DMS53 treated with DMSO at 0.1 percent for 48 hours (cell line): Measurements from ENCODE around the gene TMEM212.

ENCODE experiments used
- DNase-seq: peaks from one replicate; lab custom pipeline; 2025; ENCODE audit not compliant: unreplicated experiment; lab: John Stamatoyannopoulos, UW

Gene TMEM212

DNA sequence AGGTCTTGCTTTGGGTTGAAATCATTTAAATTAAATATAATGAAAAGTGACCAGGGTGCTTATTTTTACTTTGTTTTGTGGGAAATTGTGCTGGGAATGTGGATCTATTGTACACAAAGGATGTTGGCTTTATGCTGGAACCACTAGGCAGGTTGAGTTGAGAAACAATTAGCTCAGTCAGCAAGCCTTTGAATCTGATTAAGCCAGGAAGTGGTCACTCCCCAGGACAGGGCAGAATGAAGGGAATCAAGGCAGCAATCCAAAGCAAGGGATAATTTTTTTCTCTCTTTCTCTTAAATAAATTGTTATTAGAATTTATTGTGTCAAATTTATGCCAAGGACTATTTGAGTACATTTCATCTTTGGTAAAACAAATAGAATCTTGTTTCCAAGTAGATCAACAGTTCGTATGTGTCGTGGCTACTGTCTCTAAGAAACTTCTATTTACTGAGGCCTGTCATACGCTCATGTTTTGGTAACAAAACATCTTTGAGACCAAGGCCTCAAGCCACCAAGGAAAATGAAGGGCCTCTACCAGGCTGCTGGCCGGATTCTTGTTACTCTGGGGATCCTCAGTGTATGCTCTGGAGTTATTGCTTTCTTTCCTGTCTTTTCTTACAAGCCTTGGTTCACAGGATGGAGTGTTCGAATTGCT, at the start of gene TMEM212:
Gene TMEM212, plus strand, starts transcription at position 486 of the 655 bp plus-strand sequence. Its CDS starts 35 bp downstream, at position 521.
- DNase-seq = no peak

DNA sequence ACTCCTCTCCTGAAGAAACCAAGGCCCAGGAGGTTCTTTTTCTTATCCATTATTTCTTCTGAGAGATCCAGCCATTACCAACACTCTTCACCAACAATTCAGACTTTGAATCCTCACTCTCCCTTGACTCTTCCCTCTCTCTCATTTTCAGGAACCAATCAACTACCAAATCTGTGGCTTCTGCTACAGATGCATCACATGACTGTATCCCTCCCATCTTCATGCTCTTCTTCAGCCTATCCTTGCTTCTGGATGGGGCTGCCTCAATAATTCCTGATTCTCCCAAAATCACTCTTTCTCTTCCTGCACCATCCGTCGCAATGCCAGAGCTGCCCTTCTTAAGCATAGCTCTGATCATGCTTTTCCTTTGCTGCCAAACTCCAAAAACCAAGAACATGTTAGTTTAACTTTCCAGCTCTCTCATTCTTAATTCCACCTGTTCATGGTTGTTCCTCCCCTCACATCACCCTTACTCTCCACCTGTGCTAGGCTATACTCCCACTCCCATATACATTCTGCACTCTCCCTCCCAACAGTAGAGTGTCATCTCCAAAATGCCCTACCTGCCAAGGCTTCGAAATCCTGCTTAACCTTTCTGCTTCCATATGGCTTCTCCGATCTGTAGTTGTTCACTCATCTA, 46.4 kb upstream of the TMEM212 start:
- no peak for DNase-seq

DNA sequence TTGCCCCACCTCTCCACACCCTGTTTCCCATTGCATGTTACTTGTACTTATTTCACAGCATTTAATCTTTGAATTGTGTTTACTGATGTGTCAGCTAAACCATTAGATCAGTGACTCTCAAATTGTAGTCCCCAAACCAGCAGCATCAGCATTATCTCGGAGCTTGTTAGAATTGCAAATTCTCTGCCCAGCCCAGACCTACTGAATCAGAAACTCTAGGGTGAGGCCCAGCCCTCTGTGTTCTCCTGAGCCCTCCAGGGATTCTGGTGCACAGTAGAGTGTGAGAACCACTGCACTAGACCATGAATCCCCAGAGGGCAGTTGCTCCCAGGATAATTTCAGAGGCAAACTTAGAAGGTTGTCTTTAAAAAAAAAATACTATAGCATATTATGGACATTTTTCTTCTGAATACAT, 45.9 kb upstream of the TMEM212 start:
- DNase-seq = no peak

DNA sequence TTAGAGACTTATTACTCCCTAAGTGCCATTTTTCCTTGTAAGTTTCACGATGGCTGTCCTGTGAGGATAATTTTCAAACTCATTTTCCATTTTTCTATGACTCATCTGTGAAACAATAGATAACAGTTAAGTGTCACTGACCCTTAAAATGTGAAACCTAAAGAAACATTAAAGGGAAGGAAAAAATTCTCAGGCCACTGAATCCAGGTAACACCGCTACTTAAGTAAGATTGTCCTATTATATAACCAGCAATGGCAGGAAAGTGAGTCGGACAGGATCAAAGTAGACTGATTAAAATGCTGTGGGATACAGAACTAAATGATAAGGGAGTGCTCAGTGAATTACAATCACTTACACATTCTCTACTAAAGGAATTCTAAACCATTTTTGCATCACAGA, 45.3 kb upstream of the TMEM212 start:
- no peak for DNase-seq

DNA sequence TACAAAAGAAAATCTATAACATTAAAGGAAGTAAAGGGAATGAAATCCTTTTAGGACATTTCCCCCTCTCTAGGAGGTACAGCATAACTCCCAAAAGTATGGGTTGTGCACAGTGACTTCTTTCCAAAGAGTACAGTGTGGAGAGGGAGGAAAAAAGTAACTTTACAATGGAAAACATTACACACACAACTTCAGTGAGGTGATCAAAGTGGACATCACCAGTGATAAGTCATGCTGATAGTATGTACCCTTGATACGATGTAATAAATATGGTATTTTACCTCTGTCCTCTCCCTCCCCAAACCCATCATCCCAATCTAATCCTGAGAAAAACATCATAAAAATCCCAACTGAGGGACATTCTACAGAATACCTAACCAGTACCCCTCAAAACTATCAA, 43.6 kb upstream of the TMEM212 start:
- DNase-seq = no peak

DNA sequence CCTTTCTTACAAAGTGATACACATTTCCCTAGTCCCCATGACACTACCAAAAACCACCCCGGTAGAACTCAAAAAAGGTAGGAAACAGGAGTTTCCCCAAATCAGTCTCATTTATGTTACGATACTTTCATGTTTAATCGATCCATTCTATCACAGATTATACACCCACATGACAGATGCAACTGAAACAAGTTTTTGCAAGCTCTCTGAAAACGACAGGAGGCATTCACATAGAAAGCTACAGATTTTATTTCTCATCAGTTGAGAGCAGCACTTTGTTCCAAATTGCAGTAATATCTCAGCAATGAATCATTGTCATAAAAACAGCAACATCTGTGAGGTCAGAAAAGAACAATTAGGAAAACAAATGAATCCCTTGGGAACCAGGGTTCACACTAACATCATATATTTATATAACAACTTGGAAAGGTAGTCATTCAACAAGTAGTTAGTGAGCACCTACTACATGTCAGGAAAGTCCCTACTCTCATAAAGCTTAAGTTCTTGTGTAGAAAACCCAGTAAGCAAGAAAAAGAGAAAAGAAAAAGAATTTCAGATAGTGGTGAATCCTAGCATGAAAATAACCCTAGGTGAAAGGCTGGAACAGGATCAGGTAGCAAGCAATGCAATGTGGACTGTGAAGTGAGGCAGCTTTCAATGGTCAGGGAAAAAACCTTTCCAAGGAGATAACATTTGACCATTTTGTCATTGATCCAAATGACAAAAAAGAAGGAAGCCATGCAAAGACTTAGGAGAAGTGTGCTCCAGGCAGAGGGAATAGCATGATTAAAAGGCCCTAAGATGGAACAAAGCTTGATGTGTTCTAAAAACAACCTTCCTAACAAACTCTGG, 41.2 kb upstream of the TMEM212 start:
- no peak for DNase-seq

DNA sequence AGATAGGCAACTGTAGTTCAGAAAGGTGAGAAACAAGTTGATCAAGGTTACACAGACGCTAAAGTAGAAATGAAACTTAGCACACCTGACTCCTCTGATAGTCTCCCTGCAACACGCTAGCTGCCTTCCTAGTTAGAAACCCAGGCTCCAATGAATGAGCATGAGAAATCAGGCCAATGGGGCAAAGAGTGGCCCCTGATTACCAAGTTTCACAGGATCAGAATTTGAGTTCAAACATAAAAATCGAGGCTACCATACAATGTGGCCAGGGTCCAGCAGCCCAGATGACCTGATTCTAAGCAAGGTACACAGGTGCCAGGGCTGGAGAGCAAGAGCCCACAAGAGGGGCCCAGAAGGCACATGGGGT, 40.6 kb upstream of the TMEM212 start:
- no peak for DNase-seq

DNA sequence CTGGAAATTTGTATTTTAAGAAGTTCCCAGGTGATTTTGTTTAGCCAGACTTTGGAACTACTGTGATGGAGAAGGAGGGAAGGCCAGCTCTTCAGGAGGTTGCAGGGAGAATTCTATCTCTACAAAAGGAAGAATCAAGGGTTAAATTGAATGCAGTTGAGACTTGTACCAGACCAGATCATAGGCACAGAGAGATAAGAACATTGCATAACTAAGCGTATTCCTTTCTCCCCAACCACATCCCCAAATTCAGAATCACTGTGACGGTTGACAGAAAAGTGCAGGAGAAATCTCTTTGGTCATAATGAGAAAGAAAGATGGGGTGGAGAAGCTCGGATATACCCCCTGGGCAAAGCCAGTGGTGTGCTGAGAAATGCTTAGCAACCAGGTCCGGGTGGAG, 40.1 kb upstream of the TMEM212 start:
- no peak for DNase-seq

DNA sequence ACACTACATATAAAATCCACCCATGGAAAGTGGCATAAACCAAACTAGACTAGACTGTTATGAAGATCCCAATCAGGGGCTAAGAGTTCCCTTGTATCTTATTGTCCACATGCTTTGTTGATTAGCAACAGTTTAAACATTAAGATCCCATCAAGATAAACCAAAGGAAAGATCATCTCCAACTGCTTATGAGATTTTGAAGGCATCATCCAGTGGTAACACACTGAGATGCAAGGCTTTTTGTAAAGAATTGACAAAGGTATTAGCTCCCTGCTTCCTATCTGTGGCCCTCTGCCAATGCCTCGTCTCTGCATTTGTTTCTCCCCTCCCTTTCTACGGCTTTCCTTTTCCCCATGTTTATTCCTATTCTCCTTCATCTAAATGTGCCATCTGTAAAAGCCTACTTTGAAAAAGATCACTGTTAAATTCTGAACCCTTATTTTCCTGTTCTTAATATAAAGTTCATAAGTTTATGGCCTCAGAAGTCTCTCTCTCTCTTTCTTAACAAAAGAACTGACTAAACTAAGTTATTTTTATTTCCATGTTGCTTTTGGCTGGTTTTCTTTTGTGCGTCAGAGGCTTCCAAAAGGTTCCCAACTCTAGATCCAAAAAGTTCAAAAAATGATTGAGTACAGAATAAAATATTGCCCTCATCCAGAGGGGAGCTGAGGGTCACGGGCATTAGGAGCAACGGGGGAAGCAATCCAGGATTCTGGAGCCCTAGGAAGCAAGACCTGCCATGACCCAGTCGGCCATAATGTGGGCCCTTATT, 38.3 kb upstream of the TMEM212 start:
- DNase-seq = no peak

DNA sequence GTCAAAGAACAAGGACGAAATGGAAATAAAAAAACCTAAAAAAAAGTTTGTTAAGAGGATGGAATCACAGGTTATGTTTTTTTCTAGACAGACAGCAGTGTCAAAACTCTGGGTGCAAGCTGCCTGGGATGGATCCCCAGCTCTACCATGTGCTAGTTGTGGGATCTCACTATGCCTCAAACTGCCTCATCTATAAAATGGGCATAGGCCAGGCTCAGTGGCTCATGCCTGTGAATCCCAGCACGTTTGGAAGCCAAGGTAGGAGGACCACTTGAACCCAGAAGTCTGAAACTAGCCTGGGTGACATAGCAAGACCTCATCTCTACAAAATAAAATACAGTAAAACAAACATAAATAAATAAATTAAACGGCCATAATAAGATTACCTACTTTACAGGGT, 37.5 kb upstream of the TMEM212 start:
- no peak for DNase-seq

DNA sequence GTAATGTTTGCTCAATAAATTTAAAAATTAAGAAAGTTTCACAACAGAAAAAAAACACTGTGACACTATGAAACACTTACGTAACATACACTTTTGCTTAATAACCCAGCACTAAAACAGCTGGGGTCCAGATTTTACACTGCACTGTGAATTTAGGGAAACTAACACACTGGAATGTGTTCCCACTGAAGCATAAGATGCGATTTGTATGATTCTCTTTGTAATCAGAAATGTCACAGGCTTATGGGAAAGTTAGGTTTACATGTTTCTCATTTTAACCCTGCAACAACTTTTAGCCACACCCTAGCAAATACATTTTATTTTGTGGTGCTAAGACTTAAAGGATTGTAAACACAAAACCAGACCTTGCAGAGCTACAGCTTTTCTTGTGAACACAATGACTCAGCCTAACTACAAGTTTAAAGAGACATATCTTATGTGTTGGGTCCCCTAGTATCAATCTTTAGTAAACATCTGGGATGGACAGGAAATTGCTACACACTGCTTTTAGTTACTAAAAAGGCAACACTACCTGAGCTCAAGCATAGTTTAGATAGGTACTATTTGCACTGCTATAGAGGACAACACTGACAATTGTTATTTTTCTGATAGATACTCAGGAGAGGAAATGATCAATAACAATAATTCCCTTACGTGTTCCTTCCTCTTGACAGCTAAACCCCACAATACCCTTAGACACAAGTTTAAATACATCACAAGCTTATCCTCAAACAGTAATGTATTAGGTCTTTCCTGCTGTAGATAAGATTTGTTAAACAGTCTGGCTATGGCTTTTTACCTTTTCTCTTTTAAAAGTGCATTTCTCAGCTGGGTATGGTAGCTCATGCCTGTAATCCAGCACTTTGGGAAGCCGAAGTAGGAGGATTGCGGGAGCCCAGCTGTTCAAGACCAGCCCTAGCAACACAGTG, 36.7 kb upstream of the TMEM212 start:
- no peak for DNase-seq

DNA sequence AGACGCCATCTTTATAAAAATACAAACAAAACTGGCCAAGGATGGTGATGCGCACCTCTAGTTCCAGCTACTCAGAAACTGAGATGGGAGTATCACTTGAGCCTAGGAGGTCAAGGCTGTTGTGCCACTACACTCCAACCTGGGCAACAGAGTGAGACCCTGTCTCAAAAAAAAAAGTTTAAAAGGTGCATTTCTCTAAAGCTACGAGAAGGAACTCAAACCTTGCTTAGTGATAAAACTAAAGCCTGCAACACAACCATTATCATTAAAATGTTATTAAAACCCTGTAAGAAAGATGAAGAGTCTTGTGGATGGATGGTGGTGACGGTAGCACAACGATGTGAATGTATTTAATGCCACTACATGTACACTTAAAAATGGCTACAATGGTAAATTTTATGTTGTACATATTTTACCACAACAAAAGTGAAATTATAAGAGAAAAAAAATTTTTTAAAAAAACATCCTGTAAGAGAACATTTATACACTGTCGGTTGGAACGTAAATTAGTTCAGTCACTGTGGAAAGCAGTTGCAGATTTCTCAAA, 35.9 kb upstream of the TMEM212 start:
- no peak for DNase-seq

DNA sequence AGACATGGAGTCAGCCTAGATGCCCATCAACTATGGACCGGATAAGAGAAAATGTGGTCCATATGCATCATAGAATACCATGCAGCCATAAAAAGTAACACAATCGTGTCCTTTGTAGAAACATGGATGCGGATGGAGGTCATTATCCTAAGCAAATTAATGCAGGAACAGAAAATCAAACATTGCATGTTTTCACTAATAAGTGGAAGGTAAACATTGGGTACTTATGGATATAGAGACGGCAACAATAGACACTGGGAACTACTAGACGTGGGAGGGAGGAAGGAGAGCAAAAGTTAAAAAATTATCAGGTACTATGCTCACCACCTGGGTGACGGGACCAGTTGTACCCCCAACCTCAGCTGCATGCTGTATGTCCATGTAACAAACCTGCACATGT, 35.3 kb upstream of the TMEM212 start:
- peak; percentile 5 for DNase-seq

DNA sequence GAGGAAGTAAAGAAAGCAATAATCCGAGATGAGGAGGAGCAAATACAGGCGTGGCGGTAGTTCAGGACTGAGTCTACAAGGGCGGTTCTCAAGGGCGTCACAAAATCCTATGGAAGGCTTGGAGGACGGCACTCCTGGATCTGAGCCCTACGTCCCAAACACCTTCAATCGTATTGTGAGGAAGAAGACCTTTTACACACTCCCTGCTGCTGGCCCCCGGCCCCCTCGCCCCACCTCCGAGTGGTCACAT, 33.6 kb upstream of the TMEM212 start:
- peak; percentile 41 for DNase-seq

DNA sequence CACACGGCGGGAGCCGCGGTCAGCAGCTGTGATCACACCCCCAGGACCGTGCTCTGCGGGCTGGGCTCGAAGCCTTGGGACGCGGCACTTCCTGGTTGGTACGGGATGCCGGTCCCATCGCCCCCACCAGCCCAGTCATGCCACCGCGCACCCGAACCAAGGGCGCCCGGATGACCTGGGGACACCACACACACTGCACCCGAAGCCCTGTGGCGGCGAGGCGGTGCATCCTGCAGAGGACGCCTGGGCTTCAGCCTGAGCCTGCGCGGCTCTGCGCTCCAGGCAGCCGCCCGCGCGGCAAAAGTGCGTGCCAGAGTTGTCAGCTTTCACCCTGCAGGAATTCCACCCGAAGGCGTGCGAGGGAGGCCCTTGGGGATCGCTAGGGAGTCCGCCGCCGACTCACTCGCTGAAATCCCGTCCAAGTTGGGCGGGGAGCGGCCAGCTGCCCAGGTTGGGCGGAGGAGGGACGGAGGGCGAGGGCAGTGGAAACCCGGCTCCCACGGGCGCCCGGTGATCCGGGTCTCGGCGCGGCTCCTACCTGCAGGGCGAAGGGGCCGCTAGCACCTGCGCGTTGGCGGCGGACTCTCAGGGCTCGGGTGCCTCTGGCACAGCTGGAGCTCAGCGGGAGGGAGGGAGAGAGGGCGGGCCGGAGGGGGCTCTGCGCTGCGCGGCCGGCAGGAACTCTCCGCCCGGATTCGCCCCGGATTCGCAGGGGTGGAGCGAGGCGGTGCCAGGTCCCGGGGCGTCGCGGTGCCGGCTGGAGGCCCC, 33.1 kb upstream of the TMEM212 start, which contains the start of gene PLD1:
Gene PLD1, minus strand, starts transcription at position 623 of the 768 bp plus-strand sequence. CDS start 72,432 bp downstream, outside the sequence.
- peak; percentile 78 for DNase-seq

DNA sequence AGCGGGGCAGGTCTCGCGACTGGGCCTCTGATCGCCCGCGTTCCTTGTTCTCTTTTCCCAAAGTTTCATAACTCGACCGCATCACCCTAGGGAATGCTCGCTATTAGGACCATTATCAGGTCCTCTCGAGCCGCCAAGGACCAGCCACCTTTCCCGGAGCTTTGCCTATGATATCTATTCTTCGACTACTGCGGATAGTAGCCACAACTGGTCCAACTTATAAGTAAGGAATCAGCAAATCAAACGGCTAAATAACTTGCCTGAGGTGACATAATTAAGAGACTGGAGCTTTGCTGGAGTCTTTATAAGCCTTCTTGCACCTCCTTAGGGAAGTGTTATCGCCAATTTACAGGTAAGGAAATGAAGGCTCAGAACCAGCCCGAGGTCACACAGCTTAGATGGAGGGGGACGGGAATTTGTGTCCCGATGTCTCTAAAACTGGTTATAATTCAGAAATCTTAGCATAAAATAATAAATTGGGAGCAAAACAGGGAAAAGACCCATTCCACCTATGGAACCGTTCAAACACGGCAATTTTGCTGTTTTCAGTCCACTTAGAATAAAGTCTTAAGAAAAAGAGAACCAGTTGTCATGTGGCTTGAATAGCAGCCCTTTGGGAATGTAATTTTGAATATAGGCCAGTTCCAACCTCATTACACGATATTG, 32.4 kb upstream of the TMEM212 start:
- no peak for DNase-seq

DNA sequence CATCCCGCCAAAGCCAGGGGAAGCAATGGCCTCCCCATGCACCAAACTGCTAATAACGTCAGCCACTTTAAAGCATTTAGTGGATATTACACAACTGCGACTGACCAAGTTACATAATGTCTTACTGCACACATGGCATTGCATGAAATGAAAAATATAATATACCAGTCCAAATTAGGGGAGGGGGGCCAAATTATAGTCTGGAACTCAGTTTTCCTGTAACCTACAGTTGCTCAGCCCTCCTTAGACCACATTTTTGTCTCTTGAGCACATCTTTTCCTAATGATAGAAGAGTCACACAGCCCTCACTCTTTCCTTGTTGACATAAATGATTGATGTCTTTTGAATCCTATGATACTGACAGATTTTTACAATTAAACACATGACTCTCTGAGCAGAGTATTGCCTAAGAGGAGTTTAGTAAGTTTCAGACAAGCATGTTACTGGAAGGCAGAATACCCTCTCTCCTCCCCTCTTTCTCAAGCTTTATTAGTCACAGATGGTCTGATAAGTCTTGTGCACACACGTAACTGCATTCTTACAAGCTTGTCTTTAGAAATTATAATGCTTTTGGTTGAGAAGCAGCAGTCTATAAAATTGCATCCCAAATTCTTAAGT, 31.7 kb upstream of the TMEM212 start:
- no peak for DNase-seq

DNA sequence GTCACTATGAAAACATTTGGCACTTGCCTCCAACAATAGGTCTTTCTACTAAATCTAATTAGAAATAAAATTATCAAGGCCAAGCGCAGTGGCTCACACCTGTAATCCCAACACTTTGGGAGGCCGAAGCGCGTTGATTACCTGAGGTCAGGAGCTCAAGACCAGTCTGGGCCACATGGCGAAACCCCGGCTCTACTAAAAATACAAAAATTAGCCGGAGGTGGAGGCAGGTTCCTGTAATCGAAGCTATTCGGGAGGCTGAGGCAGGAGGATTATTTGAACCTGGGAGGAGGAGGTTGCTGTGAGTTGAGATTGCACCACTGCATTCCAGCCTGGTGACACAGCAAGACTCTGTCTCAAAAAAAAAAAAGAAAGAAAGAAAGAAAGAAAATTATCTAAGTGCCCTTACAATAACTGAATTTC, 31.2 kb upstream of the TMEM212 start:
- no peak for DNase-seq
